GM18909 (cell line): ENCODE data around the gene CRIP2.

Source experiments
- ATAC-seq: cut with Tn5 transposase; IDR thresholded peaks from one replicate; pipeline ENCODE4 v1.9.1; 2021; ENCODE audit warnings: mild to moderate bottlenecking; ENCODE audit not compliant: unreplicated experiment, poor library complexity

CRIP2 gene

GRCh38 chr14:105486163-105486973, 11.7 kb downstream of the CRIP2 start, which contains the start of gene CRIP1:
Gene CRIP1 (plus strand): TSS chr14:105486886. CDS start chr14:105487260, 374 bp downstream.
- no peak for ATAC-seq

GRCh38 chr14:105486974-105487448, 12.4 kb downstream of the CRIP2 start:
- no peak for ATAC-seq

GRCh38 chr14:105487449-105487985, 12.9 kb downstream of the CRIP2 start:
- ATAC-seq: no peak

GRCh38 chr14:105487986-105488777, 13.6 kb downstream of the CRIP2 start:
- ATAC-seq: no peak

- no peak for ATAC-seq
Measured at GRCh38 chr14:105488781-105489541, 14.3 kb downstream of the CRIP2 start.

- no peak for ATAC-seq
Measured at GRCh38 chr14:105489542-105490266, 15.1 kb downstream of the CRIP2 start.

GRCh38 chr14:105490267-105490571, 15.6 kb downstream of the CRIP2 start:
- peak; percentile 0 for ATAC-seq

- ATAC-seq: peak; percentile 70
Measured at GRCh38 chr14:105490572-105491365, 16.1 kb downstream of the CRIP2 start, which contains the start of gene TEDC1. Gene TEDC1 (plus strand): TSS chr14:105491246. CDS start chr14:105491376, 130 bp downstream.

- ATAC-seq: no peak
Measured at GRCh38 chr14:105491366-105491973, 16.8 kb downstream of the CRIP2 start.

- ATAC-seq: no peak
Measured at GRCh38 chr14:105492031-105492970, 17.7 kb downstream of the CRIP2 start.

GRCh38 chr14:105492971-105493871, 18.6 kb downstream of the CRIP2 start:
- ATAC-seq: no peak

- no peak for ATAC-seq
Measured at GRCh38 chr14:105493921-105494605, 19.4 kb downstream of the CRIP2 start.

- no peak for ATAC-seq
Measured at GRCh38 chr14:105494606-105494929, 19.9 kb downstream of the CRIP2 start.

GRCh38 chr14:105495101-105495989, 20.7 kb downstream of the CRIP2 start:
- no peak for ATAC-seq
